Skeletal muscle tissue (tissue), 4 donors: ENCODE results near the gene CEP112. TPM values are rescaled to one million over a fixed set of nuclear protein-coding genes. Genes with fewer than 3 reads are reported as not detected.
A peak's percentile ranks its signal among the peaks of the same experiment; 100 is the strongest.

ENCODE experiments used
- H3K27ac ChIP-seq: one replicate; pipeline ENCODE4 v1.7.0; 2013; ENCODE audit warnings: mild to moderate bottlenecking, low read depth, low read length, inconsistent platforms
- H3K27me3 ChIP-seq, 3 donors: one replicate each; pipeline ENCODE4 v1.7.0; 2013; ENCODE audit warnings: low read length in 3 of 3; ENCODE audit not compliant: control insufficient read depth in 3 of 3, insufficient read depth in 3 of 3
- H3K36me3 ChIP-seq, 3 donors: one replicate each; pipeline ENCODE4 v1.7.0; 2013; ENCODE audit warnings: low read length in 3 of 3; ENCODE audit not compliant: control insufficient read depth in 3 of 3, insufficient read depth in 3 of 3
- H3K4me1 ChIP-seq, 3 donors: one replicate each; pipeline ENCODE4 v1.7.0; 2013; ENCODE audit warnings: low read length in 3 of 3, mild to moderate bottlenecking in 3 of 3; ENCODE audit not compliant: control insufficient read depth in 3 of 3, insufficient read depth in 3 of 3
- H3K4me3 ChIP-seq, 3 donors: one replicate each; pipeline ENCODE4 v1.7.0; 2013; ENCODE audit warnings: low read length in 3 of 3
- H3K9ac ChIP-seq, 3 donors: one replicate each; pipeline ENCODE4 v1.7.0; 2013; ENCODE audit warnings: low read length in 3 of 3, mild to moderate bottlenecking in 3 of 3, moderate library complexity in 2 of 3, low read depth in 1 of 3
- H3K9me3 ChIP-seq, 3 donors: one replicate each; pipeline ENCODE4 v1.7.0; 2013; ENCODE audit warnings: low read length in 3 of 3; ENCODE audit not compliant: control insufficient read depth in 3 of 3
- total RNA-seq: library from RNA; depleted of rRNA; stranded (reverse); fragments of >200 nt; gene quantifications from one replicate; pipeline ENCODE4 v1.2.3, GENCODE V29; 2014
- donor health status: Osteomylitis.

Gene CEP112
- 16.2 TPM for total RNA-seq

DNA sequence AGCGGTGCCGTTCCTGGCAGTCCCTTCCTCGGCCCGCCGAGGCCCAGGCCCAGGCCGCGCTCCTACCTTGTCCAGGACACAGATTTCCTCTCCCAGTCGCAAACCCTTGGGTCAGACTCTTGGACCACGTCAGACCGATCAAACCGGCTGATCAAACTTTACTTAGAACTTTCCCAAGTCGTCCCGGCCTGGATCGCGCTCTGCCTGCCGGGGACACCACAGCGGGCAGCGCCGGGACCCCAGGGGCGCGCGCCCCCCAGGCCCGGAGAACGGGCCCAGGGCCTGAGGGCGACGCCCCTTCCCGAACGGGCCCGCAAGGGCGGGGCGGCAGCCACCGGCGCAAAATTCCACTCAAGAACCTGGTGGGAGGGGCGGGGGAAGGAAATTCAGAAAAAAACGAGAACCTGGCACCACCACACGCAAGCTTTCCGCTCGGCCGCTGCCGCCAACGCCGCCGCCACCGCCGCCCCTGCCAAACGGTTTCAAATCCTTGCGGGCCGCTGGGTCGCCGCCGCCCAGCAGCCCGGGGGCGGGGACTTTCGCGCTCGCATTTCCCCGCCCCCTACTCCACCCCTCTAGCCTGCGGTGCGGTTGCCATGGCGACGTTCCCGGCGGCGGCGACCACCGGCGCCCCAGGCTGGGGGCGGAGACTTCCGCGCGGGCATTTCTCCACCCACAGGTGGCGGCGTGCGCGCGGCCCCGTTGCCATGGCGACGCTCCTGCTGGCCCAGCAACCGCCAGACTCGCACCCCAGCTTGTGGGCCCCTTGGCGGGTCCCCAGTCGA lies at the start of gene CEP112:
CEP112 (minus strand) TSS at position 541 of the 785 bp plus-strand sequence.
- H3K27me3 ChIP-seq, result no peaks in the 10 kb centered on the region
- peak within 1 kb of the TSS; percentile 81 to 85 (median 85) for H3K4me3 ChIP-seq
- H3K9me3 ChIP-seq, result no peaks in the 10 kb centered on the region
- peak within 1 kb of the TSS; percentile 86 to 89 (median 89) for H3K9ac ChIP-seq
- peak within 1 kb of the TSS; percentile 83 for H3K27ac ChIP-seq
- H3K4me1 ChIP-seq, result peaks cover 3 to 9% (median 5%) of the 10 kb centered on the region in 3 donors
- no peaks in the 10 kb centered on the region for H3K36me3 ChIP-seq

- H3K27me3 ChIP-seq, result no peaks in the 10 kb centered on the region
- H3K4me1 ChIP-seq, result no peaks in the 10 kb centered on the region
- no peak overlapping the region for H3K4me3 ChIP-seq
- H3K9ac ChIP-seq, result no peak overlapping the region
- H3K9me3 ChIP-seq, result no peaks in the 10 kb centered on the region
- H3K36me3 ChIP-seq, result no peaks in the 10 kb centered on the region
- H3K27ac ChIP-seq, result no peak overlapping the region
These were observed 48.7 kb upstream of the CEP112 start for GRCh38 chr17:66240630-66241029.

GRCh38 chr17:66240013-66240412 lies 48.1 kb upstream of the CEP112 start:
- Histone ChIP-seq H3K27me3 (no peaks in the 10 kb centered on the region), H3K4me1 (no peaks in the 10 kb centered on the region), H3K27ac (no peak overlapping the region), H3K4me3 (no peak overlapping the region), H3K9ac (no peak overlapping the region), H3K9me3 (no peaks in the 10 kb centered on the region), H3K36me3 (no peaks in the 10 kb centered on the region)

- Histone ChIP-seq H3K4me3 (no peak overlapping the region), H3K9ac (no peak overlapping the region), H3K9me3 (no peaks in the 10 kb centered on the region), H3K4me1 (no peaks in the 10 kb centered on the region), H3K27ac (no peak overlapping the region), H3K36me3 (no peaks in the 10 kb centered on the region), H3K27me3 (no peaks in the 10 kb centered on the region)
These were observed 43.6 kb upstream of the CEP112 start for GRCh38 chr17:66235377-66235994.

DNA sequence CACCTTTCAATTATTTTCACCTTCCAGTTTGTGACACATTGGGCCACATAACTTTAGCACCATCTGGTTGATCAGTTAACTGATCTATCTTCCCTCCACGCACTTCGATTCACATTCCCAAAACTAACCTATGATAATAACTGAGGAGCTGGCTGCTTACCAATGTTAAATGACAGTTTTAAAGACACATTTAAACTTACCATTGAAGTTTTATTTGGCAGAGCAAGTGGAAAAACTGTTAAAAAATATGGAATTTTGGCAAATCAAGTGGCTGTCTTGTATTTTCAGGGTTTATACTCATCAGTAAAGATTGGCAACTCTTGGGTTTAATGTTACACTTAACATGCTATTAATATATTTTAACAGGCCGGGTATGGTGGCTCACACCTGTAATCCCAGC lies 42.7 kb upstream of the CEP112 start:
- Histone ChIP-seq H3K36me3 (no peaks in the 10 kb centered on the region), H3K27me3 (no peaks in the 10 kb centered on the region), H3K9me3 (no peaks in the 10 kb centered on the region), H3K4me1 (no peaks in the 10 kb centered on the region), H3K4me3 (no peak overlapping the region), H3K27ac (no peak overlapping the region), H3K9ac (no peak overlapping the region)

DNA sequence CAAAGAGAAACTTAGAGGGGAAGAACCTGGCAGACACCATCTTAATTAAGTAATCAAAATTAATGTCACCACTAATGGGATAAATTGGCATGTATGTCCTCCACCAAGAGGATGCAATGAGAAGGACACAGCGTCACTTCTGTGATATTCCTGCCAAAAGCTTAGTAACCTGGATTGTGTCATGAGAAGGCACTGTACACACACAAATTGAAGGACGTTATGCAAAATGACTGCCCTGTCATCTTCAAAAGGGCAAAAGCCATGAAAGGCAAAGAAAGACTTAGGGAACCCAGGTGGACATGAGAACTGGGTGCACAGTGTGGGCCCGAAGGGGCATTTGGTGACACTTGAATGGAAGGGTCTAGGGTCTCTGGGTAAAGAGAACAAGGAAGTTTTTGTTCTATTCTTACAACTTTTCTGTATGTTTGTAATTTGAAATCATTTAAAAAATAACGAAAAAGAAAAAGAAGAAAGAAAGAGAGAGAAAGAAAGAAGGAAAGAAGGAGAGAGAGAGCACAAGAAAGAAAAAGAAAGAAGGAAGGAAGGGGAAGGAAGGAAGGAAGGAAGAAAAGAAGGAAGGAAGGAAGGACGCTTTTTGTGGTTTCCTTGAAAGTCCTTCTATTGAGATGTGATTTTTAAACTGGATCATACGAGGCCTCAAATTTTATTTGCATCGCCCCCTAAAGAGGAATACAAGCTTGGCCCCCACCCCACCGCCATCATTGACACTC lies 41.3 kb upstream of the CEP112 start:
- no peaks in the 10 kb centered on the region for H3K4me1 ChIP-seq
- H3K9me3 ChIP-seq, result no peaks in the 10 kb centered on the region
- H3K36me3 ChIP-seq, result no peaks in the 10 kb centered on the region
- H3K9ac ChIP-seq, result no peak overlapping the region
- H3K27me3 ChIP-seq, result no peaks in the 10 kb centered on the region
- H3K27ac ChIP-seq, result no peak overlapping the region
- H3K4me3 ChIP-seq, result no peak overlapping the region

DNA sequence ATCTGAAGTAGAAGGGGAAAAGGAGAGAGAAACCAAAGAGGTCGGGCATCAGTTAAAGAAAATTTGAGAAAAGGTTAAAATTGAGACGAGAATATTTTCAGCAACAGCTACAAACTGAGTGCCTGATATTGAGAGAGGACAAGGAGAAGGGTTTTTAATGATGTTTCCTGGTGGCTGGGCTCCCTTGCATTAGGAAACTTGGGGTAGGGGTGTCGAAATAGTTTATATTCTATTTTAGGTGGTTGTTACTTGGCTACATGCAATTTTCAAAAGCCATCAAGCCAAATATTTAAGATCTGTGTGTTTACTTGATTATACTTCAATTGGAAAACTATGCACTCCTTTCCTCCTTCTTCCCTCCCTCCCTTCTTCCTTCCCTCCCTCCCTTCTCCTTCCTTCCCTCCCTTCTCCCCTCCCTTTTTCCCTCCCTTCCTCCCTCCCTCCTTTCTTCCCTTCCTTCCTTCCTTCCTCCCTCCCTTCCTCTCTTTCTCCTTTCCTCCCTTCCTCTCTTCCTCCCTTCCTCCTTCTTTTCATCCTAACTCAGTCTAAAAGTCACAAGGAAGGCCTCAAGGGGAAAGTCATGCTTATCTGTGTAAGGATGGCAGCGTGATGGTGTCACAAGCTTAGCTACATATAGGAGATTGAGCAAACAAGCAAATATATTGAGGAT lies 39.1 kb upstream of the CEP112 start:
- Histone ChIP-seq H3K36me3 (no peaks in the 10 kb centered on the region), H3K27ac (no peak overlapping the region), H3K27me3 (peaks cover 0 to 3% (median 0%) of the 10 kb centered on the region in 3 donors), H3K9me3 (no peaks in the 10 kb centered on the region), H3K4me1 (no peaks in the 10 kb centered on the region), H3K9ac (no peak overlapping the region), H3K4me3 (no peak overlapping the region)

DNA sequence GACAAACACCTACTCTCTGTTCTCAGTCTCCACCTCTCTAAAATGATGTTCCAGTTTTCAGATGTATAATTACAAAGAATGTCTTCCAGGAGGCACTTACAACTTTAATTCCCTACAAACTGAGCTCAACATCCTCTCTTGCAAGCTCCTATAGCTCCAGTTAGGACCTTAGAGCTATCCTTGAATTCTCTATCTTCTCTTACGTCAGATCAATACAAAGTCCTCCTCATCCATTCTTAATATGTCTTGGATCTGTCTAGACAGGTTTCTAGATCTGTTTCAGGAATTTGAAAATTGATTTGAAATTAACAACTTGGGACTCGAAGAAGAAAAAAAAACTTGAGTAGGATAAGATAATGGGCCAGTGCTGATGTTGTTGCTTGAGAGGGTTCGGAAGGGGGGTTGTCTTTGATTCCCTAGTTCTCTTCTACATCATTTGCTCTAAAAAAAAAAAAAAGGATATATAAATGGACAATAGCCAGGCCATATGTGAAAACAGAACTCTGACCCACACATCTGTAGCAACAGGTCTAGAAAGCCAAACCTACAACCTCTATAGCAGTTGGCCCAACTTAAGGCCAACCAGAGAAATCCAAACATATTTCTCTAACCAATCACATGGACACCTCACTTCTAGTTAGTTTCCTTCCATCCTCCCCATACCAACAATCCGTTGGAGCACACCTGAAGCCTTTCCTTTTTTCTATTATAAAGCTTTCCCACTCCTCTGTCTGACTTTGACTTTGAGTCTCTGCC lies 38.0 kb upstream of the CEP112 start:
- Histone ChIP-seq H3K4me1 (no peaks in the 10 kb centered on the region), H3K9ac (no peak overlapping the region), H3K9me3 (no peaks in the 10 kb centered on the region), H3K27ac (no peak overlapping the region), H3K4me3 (no peak overlapping the region), H3K36me3 (no peaks in the 10 kb centered on the region), H3K27me3 (peaks cover 0 to 6% (median 3%) of the 10 kb centered on the region in 3 donors)
